HG03025 (cell line): ENCODE results near the gene IGSF22.
"Not testable (repeated sequence)": the region's sequence is repeated elsewhere in the genome, so short reads cannot be mapped to it uniquely, and the experiment has no call there.

Experiments
- ATAC-seq: cut with Tn5 transposase; IDR thresholded peaks from one replicate; pipeline ENCODE4 v1.9.1; 2021; ENCODE audit warnings: mild to moderate bottlenecking, moderate library complexity; ENCODE audit not compliant: unreplicated experiment, low FRiP score

Gene IGSF22

GRCh38 chr11:18696638-18697225 is 29.3 kb downstream of the IGSF22 start:
- no peak for ATAC-seq

GRCh38 chr11:18692941-18693760 is 32.8 kb downstream of the IGSF22 start:
- no peak for ATAC-seq

GRCh38 chr11:18691467-18692140 is 34.4 kb downstream of the IGSF22 start:
- ATAC-seq, result not testable (repeated sequence)

- ATAC-seq, result no peak
Observed at GRCh38 chr11:18684267-18684666, 41.7 kb downstream of the IGSF22 start.

- ATAC-seq, result no peak
Observed at GRCh38 chr11:18682466-18682865, 43.5 kb downstream of the IGSF22 start.

- not testable (repeated sequence) for ATAC-seq
Observed at GRCh38 chr11:18681949-18682348, 44.0 kb downstream of the IGSF22 start.

GRCh38 chr11:18677560-18677959 is 48.4 kb downstream of the IGSF22 start:
- no peak for ATAC-seq

- no peak for ATAC-seq
Observed at GRCh38 chr11:18676803-18677202, 49.2 kb downstream of the IGSF22 start.

GRCh38 chr11:18672209-18672608 is 53.8 kb downstream of the IGSF22 start:
- ATAC-seq, result not testable (repeated sequence)

- ATAC-seq, result no peak
Observed at GRCh38 chr11:18671246-18671645, 54.7 kb downstream of the IGSF22 start.

GRCh38 chr11:18669711-18670110 is 56.3 kb downstream of the IGSF22 start:
- no peak for ATAC-seq

- no peak for ATAC-seq
Observed at GRCh38 chr11:18669219-18669596, 56.8 kb downstream of the IGSF22 start.

- no peak for ATAC-seq
Observed at GRCh38 chr11:18668131-18668530, 57.9 kb downstream of the IGSF22 start.

- not testable (repeated sequence) for ATAC-seq
Observed at GRCh38 chr11:18665353-18665872, 60.6 kb downstream of the IGSF22 start.

- no peak for ATAC-seq
Observed at GRCh38 chr11:18657673-18658072, 68.3 kb downstream of the IGSF22 start.
